Measurements from ENCODE around the gene PRKCE.
"Not testable (repeated sequence)": the region's sequence is repeated elsewhere in the genome, so short reads cannot be mapped to it uniquely, and the experiment has no call there.

Gene PRKCE

DNA sequence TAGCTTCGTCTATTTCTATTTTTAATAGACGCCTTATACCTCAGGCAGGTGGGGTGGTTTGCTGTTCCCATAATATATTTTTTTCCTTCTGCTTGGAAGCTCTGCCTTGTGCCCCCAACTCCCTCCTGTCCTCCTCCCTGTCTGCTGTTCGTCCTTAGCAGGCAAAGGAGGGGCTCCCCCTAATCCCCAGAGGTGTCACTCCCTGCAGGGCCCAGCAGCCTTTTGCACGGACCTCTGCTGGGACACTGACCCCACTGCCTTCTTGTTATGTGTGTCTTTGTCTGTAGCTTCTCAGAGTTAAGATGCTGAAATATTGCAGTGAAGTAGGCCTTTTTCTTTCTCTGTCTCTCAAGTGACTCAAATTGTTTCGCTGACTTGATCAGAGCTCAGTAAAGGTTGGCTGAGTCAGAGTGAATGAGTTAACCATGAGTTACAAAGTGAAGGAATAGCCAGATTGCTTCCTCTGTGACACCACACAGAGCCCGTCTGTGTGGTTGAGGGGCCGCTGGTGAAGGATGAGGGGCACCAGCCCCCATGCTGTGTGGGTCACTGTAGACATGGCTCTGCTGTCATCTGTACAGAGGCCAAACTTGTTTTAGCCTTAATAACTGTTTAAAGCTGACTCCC, 47.7 kb downstream of the PRKCE start:
- no peak for DNase-seq (ENCODE audit: low read depth)

DNA sequence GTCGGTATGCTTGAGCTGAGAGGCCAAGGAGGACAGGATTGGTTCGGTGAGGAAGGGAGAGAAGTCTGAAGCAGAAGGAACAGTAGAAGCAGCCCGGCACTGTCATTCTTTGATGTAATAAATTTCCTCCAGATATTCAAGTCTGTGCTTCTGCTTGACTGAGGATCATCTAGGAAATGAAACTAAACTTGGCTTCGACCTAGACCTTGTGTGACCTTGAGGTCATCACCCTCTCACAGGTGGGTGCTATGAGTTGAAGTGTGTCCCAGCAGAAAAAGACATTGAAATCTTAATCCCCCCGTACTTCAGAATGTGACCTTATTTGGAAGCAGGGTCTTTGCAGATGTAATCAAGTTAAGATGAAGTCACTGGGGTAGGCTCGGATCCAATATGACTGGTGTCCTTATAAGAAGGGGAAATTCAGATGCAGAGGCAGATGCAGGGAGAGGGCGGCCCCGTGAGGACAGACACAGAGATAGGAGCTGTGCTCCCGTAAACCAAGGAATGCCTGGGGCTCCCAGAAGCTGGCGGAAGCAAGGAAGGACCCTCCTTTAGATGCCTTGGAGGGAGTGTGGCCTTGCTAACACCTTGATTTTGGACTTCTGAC, 49.0 kb downstream of the PRKCE start:
- no peak for DNase-seq (ENCODE audit: low read depth)

GRCh38 chr2:45705233-45705632, 53.8 kb downstream of the PRKCE start:
- no peak for DNase-seq (ENCODE audit: low read depth)

DNA sequence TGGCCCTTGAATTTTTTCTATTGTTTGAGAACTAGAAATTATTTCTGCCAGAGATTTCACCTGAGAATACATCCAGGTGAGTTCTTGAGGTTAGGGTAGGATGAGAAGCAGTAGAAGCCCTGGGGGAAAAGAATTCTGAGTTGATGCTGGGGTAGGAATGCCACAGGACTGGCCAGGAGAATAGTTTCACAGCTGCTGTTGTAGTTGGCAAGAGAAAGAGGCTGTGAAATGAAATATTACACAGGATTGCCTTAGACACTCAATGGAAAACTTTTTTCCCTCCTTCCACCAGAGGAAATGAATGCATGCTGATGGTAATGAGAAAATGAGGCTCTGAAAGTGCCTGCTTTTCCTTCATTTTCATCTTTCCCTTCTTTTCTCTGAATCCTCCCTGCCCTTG, 54.6 kb downstream of the PRKCE start:
- DNase-seq (ENCODE audit: low read depth) = no peak

DNA sequence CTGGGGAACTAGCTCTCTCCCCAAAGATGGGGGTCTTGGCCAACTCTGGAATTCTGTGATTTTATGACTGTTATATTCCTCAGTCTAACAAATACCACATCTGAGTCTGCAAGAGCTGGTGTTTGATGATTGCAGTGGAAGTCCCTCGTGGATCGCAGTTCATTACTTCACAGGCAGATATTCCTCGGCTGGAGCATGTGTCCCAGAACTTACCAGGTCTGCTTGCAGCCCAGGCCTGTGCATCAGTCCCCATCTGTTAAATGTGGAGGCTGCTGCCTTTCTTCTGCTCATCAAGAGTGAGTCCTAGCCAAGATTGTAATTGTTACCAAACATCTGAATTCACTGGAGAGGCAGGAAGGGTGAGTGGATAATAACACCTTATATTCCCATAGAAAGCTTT, 55.5 kb downstream of the PRKCE start:
- DNase-seq (ENCODE audit: low read depth) = no peak

DNA sequence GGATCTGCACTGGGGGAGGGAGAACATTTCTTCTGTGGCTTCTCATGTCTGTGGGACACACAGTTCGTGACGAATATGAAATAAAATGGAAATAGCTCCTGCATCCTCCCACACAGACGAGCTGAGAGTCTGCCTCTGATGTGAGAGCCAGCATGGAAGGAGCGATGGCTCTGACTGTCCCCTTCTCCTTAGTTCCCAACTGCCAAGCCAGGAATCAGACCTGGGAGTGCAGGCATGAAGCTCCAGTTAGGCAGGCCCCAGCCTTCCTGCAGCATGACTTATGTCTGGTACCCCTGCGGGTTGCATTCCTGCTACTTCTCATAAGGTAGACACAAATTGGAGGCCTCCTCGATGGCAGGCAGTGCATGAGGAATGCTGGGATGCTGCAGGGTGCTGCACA, 56.2 kb downstream of the PRKCE start:
- DNase-seq (ENCODE audit: low read depth) = no peak

DNA sequence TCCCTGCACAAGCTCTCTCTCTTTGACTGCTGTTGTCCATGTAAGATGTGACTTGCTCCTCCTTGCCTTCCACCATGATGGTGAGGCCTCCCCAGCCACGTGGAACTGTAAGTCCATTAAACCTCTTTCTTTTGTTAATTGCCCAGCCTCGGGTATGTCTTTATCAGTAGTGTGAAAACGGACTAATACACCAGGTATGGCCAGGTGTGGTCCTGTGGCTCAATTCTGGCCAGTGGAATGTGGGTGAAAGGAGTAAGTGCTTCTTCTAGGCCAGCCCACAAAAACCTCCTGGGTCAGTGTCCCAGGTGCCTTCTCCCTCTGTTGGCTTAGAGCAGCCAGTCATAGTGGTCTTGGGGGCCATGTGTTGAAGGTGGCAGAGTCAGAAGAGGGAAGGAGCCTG, 57.0 kb downstream of the PRKCE start:
- DNase-seq (ENCODE audit: low read depth) = no peak

GRCh38 chr2:45709137-45709536, 57.7 kb downstream of the PRKCE start:
- DNase-seq (ENCODE audit: low read depth) = no peak

DNA sequence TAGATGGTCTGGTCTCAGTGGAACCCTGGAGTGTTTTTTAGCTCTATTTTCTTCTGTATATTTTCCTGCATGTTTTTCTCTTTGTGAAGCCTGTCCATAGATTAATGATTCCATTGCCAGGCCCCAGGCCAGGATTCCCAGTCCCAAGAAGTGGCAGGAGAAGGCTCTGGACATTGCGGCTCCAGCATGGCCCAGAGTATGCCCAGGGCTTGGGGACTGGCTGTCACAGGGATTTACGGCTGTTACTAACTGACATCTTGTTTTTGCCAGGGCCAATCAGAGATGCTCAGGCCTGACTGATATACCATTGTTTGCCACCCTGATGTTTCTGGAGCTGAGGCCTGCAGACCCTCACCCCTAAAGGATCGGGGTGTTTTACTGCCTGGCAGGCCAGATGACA, 59.0 kb downstream of the PRKCE start:
- DNase-seq (ENCODE audit: low read depth) = no peak

- DNase-seq (ENCODE audit: low read depth) = no peak
Measured at GRCh38 chr2:45711224-45711623, 59.7 kb downstream of the PRKCE start.

- DNase-seq (ENCODE audit: low read depth) = no peak
Measured at GRCh38 chr2:45712570-45712969, 61.1 kb downstream of the PRKCE start.

DNA sequence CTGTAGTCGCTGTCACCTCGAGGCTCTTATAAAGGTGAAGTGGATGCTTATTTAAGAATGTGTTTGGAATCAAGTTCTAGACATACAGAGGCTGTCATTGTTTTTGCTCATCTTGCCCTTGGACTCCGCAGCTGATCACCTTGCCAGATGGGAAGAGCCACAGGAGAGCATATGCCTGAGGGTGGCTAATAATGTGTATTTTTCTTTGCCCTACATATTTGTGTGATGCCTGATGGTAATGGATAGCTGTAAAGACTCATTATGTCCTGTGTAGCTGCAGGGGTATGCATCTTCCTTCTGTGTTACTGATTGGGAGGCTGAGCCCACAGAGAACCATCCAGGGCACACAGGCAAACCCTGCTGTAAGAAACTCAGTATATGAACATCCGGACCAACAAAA, 61.7 kb downstream of the PRKCE start:
- no peak for DNase-seq (ENCODE audit: low read depth)

DNA sequence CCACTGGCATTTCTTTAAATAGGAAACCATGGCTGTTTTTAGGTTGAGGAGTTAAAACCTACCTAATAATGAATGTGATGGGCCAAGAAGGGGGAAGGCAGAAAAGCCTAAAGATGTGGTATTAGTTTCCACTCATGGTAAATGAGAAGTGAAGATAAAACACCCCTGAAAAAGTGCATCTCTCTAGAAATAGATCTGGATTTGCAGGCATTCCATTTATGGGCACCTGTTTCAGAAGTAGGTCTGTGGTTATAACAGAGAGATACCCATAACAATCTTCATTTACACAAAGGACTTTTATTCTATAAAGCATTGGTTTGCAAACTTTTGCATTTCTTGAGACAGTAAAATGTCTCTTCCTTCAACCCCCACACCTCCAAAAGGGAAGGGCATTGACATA, 62.1 kb downstream of the PRKCE start:
- no peak for DNase-seq (ENCODE audit: low read depth)

- DNase-seq (ENCODE audit: low read depth) = no peak
Measured at GRCh38 chr2:45714679-45715078, 63.2 kb downstream of the PRKCE start.

GRCh38 chr2:45715601-45716379, 64.3 kb downstream of the PRKCE start:
- no peak for DNase-seq (ENCODE audit: low read depth)

DNA sequence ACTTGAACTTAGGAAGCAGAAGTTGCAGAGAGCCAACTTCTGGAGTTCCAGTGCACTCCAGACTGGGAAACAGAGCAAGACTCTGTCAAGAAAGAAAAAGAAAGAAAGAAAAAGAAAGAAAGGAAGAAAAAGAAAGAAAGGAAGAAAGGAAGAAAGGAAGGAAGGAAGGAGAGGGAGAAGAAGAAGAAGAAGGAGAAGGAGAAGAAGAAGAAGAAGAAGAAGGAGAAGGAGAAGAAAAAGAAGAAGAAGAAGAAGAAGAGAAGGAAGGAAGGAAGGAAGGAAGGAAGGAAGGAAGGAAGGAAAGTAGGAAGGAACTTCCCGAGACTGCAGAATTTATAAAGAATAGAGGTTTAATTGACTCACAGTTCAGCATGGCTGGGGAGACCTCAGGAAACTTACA, 65.0 kb downstream of the PRKCE start:
- DNase-seq (ENCODE audit: low read depth) = not testable (repeated sequence)

- no peak for DNase-seq (ENCODE audit: low read depth)
Measured at GRCh38 chr2:45716915-45717314, 65.4 kb downstream of the PRKCE start.

DNA sequence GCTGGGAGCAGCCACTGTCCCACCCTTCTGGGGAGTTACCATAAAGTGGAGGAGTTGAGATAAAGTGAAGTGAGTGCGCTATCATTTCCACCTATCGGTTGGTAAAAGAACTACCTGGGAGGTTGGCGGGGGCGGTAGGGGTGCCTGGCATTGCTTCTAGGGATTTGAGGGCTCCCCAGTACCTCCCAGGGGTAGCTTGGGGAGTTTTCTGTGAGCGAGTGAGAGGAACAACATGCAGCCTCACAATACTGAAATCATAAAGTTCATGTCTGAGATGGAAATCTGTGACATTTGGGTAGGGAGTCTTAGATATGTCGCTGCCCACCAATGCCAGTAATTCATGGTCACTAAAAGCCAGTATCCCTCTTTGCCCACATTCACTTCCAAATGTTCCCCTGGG, 68.7 kb downstream of the PRKCE start:
- DNase-seq (ENCODE audit: low read depth) = no peak

GRCh38 chr2:45721150-45721549, 69.7 kb downstream of the PRKCE start:
- no peak for DNase-seq (ENCODE audit: low read depth)

DNA sequence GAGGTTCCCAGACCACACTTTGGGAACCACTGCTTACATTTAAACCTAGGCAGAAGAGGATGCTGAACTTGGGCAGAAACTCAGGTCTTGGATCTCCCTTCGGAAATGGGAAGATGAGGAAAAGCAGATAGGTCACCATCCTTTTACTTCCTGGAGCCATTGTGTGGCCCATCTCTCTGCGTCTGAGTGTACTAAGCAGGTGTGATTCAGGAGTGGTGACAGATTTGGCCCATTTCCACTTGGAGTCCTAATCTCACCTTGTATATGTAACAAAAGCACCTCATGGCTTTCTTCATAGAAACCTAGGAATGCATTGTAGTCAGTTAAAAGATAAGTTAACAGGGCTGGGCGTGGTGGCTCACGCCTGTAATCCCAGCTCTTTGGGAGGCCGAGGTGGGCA, 71.0 kb downstream of the PRKCE start:
- DNase-seq (ENCODE audit: low read depth) = no peak

- DNase-seq (ENCODE audit: low read depth) = no peak
Measured at GRCh38 chr2:45723857-45724256, 72.4 kb downstream of the PRKCE start.

DNA sequence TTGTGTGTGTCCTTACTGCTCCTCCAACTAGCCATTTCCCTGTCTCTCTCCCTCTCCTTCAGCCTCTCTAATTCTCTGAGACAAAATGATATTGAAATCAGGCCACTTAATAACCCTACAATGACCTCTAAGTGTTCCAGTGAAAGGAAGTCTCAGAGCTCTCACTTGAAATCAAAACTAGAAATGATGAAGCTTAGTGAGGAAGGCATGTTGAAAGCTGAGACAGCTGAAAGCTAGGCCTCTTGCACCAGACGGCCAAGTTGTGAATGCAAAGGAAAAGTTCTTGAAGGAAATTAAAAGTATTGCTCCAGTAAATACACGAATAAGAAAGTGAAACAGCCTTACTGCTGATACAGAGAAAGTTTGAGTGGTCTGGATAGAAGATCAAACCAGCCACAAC, 72.9 kb downstream of the PRKCE start:
- DNase-seq (ENCODE audit: low read depth) = no peak

DNA sequence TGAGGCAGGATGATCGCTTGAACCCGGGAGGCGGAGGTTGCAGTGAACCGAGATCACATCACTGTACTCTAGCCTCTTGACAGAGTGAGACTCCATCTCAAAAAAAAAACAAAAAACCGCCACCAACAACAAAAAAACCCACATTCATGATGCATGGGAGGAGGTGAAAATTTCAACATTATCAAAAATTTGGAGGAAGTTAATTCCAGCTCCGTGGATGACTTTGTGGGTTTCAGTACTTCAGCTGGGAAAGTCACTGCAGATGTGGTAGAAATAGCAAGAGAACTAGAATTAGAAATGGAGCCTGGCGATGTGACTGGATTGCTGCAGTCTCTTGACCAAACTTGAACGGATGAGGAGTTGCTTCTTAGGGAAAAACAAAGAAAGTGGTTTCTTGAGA, 74.3 kb downstream of the PRKCE start:
- DNase-seq (ENCODE audit: low read depth) = no peak

DNA sequence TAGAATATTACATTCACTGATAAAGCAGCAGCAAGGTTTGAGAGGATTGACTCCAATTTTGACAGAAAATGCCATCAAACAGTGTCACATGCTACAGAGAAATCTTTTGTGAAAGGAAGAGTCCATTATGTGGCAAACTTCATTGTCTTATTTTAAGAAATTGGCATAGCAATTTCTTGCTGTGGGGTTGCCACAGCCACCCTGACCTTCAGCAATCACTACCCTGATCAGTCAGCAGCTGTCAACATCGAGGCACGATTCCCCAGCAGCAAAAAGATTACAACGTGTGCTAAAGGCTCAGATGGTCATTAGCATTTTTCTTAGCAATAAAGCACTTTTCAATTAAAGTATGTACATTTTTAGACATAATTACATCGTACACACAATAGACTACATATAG, 74.7 kb downstream of the PRKCE start:
- DNase-seq (ENCODE audit: low read depth) = no peak

Data from activated T-cell treated with anti-CD3 and anti-CD28 coated beads for 1 hour (primary cell).